Keratinocyte (primary cell): ENCODE results near the gene USP54. TPM values are rescaled to one million over a fixed set of nuclear protein-coding genes. Genes with fewer than 3 reads are reported as not detected.

Experiments used
- DNase-seq: peaks from one replicate; pipeline ENCODE4 v3.0.0-alpha.2; 2011; ENCODE audit warnings: low read depth, missing footprints, low spot score
- FAIRE-seq: peaks from 2 replicates; lab custom pipeline; 2011; peaks lifted over from hg19 to GRCh38; lab: Jason Lieb, UNC
- H2AFZ ChIP-seq: 2 replicates; pipeline ENCODE4 v1.6.0; 2012; ENCODE audit warnings: low read length, control low read depth, inconsistent platforms; ENCODE audit not compliant: control insufficient read depth
- H3K27ac ChIP-seq: 2 replicates; pipeline ENCODE4 v1.5.1; 2011; ENCODE audit warnings: low read length; ENCODE audit not compliant: control insufficient read depth, insufficient read depth
- H3K27me3 ChIP-seq: 3 replicates; pipeline ENCODE4 v1.6.0; 2011; ENCODE audit warnings: low read length; ENCODE audit not compliant: control insufficient read depth, insufficient read depth; ENCODE audit errors: extremely low read depth
- H3K36me3 ChIP-seq, 2 experiments: 2 replicates in 1 of 2; 3 replicates in 1 of 2; pipeline ENCODE4 v1.5.1; 2011; ENCODE audit warnings: low read length in 2 of 2, mild to moderate bottlenecking in 1 of 2; ENCODE audit not compliant: control insufficient read depth in 2 of 2, insufficient read depth in 2 of 2; ENCODE audit errors: extremely low read depth in 1 of 2
- H3K4me1 ChIP-seq: 3 replicates; pipeline ENCODE4 v1.5.1; 2011; ENCODE audit warnings: low read length; ENCODE audit not compliant: control insufficient read depth, insufficient read depth; ENCODE audit errors: extremely low read depth
- H3K4me2 ChIP-seq: 3 replicates; pipeline ENCODE4 v1.6.0; 2011; ENCODE audit warnings: low read depth, low read length; ENCODE audit not compliant: control insufficient read depth, insufficient read depth; ENCODE audit errors: extremely low read depth
- H3K4me3 ChIP-seq, 3 experiments: fragments of 200-600 bp in 1 of 3; sonication (generic) in 1 of 3; 2 replicates in 2 of 3; 3 replicates in 1 of 3; pipeline ENCODE4 v1.5.1; 2011 to 2016; ENCODE audit warnings: low read length in 3 of 3, mild to moderate bottlenecking in 3 of 3, control low read depth in 2 of 3, inconsistent platforms in 1 of 3, low read depth in 1 of 3, mixed read lengths in 1 of 3, mixed run types in 1 of 3, moderate library complexity in 1 of 3; ENCODE audit not compliant: control insufficient read depth in 2 of 3, insufficient read depth in 2 of 3; ENCODE audit errors: extremely low read depth in 1 of 3
- H3K79me2 ChIP-seq: 2 replicates; pipeline ENCODE4 v1.6.0; 2012; ENCODE audit warnings: low read length; ENCODE audit not compliant: control insufficient read depth, insufficient read depth
- H3K9ac ChIP-seq: 3 replicates; pipeline ENCODE4 v1.6.0; 2011; ENCODE audit warnings: low read length; ENCODE audit not compliant: control insufficient read depth, insufficient read depth; ENCODE audit errors: extremely low read depth
- H3K9me1 ChIP-seq: 3 replicates; pipeline ENCODE4 v1.6.0; 2011; ENCODE audit warnings: low read length; ENCODE audit not compliant: control insufficient read depth, insufficient read depth; ENCODE audit errors: extremely low read depth
- H3K9me3 ChIP-seq: 2 replicates; pipeline ENCODE4 v1.5.1; 2012; ENCODE audit warnings: low read depth, low read length; ENCODE audit not compliant: control insufficient read depth
- H4K20me1 ChIP-seq: 3 replicates; pipeline ENCODE4 v1.6.0; 2011; ENCODE audit warnings: low read length; ENCODE audit not compliant: control insufficient read depth, insufficient read depth; ENCODE audit errors: extremely low read depth
- CTCF ChIP-seq, 3 experiments: IDR thresholded peaks in 1 of 3; conservative IDR thresholded peaks in 1 of 3; optimal IDR thresholded peaks in 1 of 3; 2 replicates in 2 of 3; 3 replicates in 1 of 3; pipeline versions ENCODE3 to v1.5.1; 2011; ENCODE audit warnings: low read length in 3 of 3, mild to moderate bottlenecking in 3 of 3, moderate library complexity in 2 of 3, control low read depth in 1 of 3, inconsistent platforms in 1 of 3; ENCODE audit not compliant: insufficient read depth in 2 of 3; ENCODE audit errors: extremely low read depth in 1 of 3
- EZH2 ChIP-seq: IDR thresholded peaks from one replicate; pipeline ENCODE4 v1.6.1; 2012; ENCODE audit warnings: inconsistent platforms, mild to moderate bottlenecking, low read length, moderate library complexity
- dilution Hi-C: fragments of 300-500 bp; cut with MboI; formaldehyde crosslinking; loops from one replicate; pipeline ENCODE4 v1.7.0; 2020; ENCODE audit warnings: low sequenced_read_pairs; ENCODE audit not compliant: extremely low pct_ligation_motif_present
- polyA plus RNA-seq, 5 experiments: library from polyadenylated mRNA; depleted of rRNA in 3 of 5; stranded (reverse) in 3 of 5; stranded (forward) in 1 of 5; unstranded in 1 of 5; fragments of >200 nt; gene quantifications; 1 replicate in 1 of 5; 2 replicates in 3 of 5; 3 replicates in 1 of 5; pipeline versions ENCODE4 v1.2.1 to v1.2.3, GENCODE V29; 2011 to 2012; ENCODE audit warnings: missing spikeins in 2 of 5, low read depth in 1 of 5, low replicate concordance in 1 of 5

Gene USP54
- polyA plus RNA-seq, 1 donor (not counting 4 experiments of a cell fraction or from before 2014, with no cell fraction given): 7.6 TPM

GRCh38 chr10:73469579-73469978 is 121.6 kb downstream of the USP54 start:
- Histone ChIP-seq H4K20me1 (no peaks in the 10 kb centered on the region), H3K9ac (no peak overlapping the region), H3K9me1 (no peaks in the 10 kb centered on the region), H2AFZ (no peak overlapping the region), H3K9me3 (no peaks in the 10 kb centered on the region), H3K4me1 (no peaks in the 10 kb centered on the region), H3K36me3 (peaks cover 2 to 9% of the 10 kb centered on the region in 2 experiments), H3K4me3 (no peak overlapping the region), H3K27me3 (no peaks in the 10 kb centered on the region), H3K27ac (no peak overlapping the region), H3K79me2 (no peaks in the 10 kb centered on the region), H3K4me2 (no peak overlapping the region)
- FAIRE-seq (no peak), DNase-seq (no peak)
- TF ChIP-seq EZH2 (no peak), CTCF (optimal IDR thresholded peaks at IDR 0.05 in 1 of 3, IDR thresholded peaks at IDR 0.05 in 1 of 3, conservative IDR thresholded peaks at IDR 0.05 in 1 of 3; ENCODE audit: extremely low read depth in 1 of 3, insufficient read depth in 2 of 3, low read length in 3 of 3) (no peak)
- dilution Hi-C loops: no loop called here

GRCh38 chr10:73467206-73467605 is 123.9 kb downstream of the USP54 start:
- H3K27ac ChIP-seq: no peak overlapping the region
- no peak overlapping the region for H3K4me3 ChIP-seq
- H3K4me1 ChIP-seq: no peaks in the 10 kb centered on the region
- H3K9ac ChIP-seq: no peak overlapping the region
- no peaks in the 10 kb centered on the region for H3K79me2 ChIP-seq
- no peaks in the 10 kb centered on the region for H3K27me3 ChIP-seq
- H3K9me1 ChIP-seq: no peaks in the 10 kb centered on the region
- DNase-seq (no peak), FAIRE-seq (no peak)
- TF ChIP-seq EZH2 (no peak), CTCF (optimal IDR thresholded peaks at IDR 0.05 in 1 of 3, IDR thresholded peaks at IDR 0.05 in 1 of 3, conservative IDR thresholded peaks at IDR 0.05 in 1 of 3; ENCODE audit: extremely low read depth in 1 of 3, insufficient read depth in 2 of 3, low read length in 3 of 3) (no peak)
- no peaks in the 10 kb centered on the region for H3K9me3 ChIP-seq
- dilution Hi-C loops: no loop called here
- H3K4me2 ChIP-seq: no peak overlapping the region
- H2AFZ ChIP-seq: no peak overlapping the region
- peaks cover 0 to 10% of the 10 kb centered on the region in 2 experiments for H3K36me3 ChIP-seq
- no peaks in the 10 kb centered on the region for H4K20me1 ChIP-seq
